ENCODE measurements around the gene PDHX.

DNA sequence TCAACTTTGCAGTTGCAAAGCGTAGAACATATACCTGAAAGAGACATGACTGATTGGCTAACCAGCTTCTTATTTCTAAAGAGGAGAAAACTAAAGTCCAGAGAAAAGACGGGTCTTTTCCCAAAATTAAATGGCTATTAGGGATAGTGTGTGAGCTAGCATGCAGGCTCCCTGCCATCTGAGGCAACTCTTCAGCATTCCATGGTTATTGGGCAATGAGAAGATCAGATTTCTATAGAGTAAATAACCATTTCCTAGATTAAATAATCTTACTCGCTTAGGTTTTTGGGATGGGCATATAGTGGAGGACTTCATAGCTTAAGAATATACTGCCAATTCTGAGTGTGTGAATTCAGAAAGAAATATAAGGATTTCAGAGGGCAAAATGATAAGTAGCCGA is 95.0 kb downstream of the PDHX start:
- TF ChIP-seq, protein P1, sequence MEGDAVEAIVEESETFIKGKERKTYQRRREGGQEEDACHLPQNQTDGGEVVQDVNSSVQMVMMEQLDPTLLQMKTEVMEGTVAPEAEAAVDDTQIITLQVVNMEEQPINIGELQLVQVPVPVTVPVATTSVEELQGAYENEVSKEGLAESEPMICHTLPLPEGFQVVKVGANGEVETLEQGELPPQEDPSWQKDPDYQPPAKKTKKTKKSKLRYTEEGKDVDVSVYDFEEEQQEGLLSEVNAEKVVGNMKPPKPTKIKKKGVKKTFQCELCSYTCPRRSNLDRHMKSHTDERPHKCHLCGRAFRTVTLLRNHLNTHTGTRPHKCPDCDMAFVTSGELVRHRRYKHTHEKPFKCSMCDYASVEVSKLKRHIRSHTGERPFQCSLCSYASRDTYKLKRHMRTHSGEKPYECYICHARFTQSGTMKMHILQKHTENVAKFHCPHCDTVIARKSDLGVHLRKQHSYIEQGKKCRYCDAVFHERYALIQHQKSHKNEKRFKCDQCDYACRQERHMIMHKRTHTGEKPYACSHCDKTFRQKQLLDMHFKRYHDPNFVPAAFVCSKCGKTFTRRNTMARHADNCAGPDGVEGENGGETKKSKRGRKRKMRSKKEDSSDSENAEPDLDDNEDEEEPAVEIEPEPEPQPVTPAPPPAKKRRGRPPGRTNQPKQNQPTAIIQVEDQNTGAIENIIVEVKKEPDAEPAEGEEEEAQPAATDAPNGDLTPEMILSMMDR (IDR thresholded peaks at IDR 0.05 in 2 of 3, conservative IDR thresholded peaks at IDR 0.05 in 1 of 3; ENCODE audit: control insufficient read depth in 2 of 3, extremely low read depth in 1 of 3, insufficient read depth in 1 of 3, low read depth in 3 of 3, low read length in 3 of 3) = no peak
- TF ChIP-seq MYC (IDR thresholded peaks at IDR 0.05; ENCODE audit: insufficient read depth, insufficient read length, insufficient replicate concordance, low read length, severe bottlenecking) = no peak
- no peak for TF ChIP-seq CHD2 (IDR thresholded peaks at IDR 0.05; ENCODE audit: borderline replicate concordance, low read depth, low read length)
- TF ChIP-seq, protein P2, sequence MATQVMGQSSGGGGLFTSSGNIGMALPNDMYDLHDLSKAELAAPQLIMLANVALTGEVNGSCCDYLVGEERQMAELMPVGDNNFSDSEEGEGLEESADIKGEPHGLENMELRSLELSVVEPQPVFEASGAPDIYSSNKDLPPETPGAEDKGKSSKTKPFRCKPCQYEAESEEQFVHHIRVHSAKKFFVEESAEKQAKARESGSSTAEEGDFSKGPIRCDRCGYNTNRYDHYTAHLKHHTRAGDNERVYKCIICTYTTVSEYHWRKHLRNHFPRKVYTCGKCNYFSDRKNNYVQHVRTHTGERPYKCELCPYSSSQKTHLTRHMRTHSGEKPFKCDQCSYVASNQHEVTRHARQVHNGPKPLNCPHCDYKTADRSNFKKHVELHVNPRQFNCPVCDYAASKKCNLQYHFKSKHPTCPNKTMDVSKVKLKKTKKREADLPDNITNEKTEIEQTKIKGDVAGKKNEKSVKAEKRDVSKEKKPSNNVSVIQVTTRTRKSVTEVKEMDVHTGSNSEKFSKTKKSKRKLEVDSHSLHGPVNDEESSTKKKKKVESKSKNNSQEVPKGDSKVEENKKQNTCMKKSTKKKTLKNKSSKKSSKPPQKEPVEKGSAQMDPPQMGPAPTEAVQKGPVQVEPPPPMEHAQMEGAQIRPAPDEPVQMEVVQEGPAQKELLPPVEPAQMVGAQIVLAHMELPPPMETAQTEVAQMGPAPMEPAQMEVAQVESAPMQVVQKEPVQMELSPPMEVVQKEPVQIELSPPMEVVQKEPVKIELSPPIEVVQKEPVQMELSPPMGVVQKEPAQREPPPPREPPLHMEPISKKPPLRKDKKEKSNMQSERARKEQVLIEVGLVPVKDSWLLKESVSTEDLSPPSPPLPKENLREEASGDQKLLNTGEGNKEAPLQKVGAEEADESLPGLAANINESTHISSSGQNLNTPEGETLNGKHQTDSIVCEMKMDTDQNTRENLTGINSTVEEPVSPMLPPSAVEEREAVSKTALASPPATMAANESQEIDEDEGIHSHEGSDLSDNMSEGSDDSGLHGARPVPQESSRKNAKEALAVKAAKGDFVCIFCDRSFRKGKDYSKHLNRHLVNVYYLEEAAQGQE (IDR thresholded peaks at IDR 0.05; ENCODE audit: low read depth, low read length) = no peak
- no peak for TF ChIP-seq PAX8 (IDR thresholded peaks at IDR 0.05)

Data from GM12878 (cell line).